GM23338 (cell line): ENCODE data around the gene CFAP53. TPM values are rescaled to one million over a fixed set of nuclear protein-coding genes. Genes with fewer than 3 reads are reported as not detected.

Experiments
- ATAC-seq: fragments of 200-7000 bp; cut with Tn5 transposase; 3 replicates; pipeline ENCODE4 v1.9.1; 2020
- DNase-seq: peaks from one replicate; pipeline ENCODE4 v3.0.0-alpha.2; 2015; ENCODE audit warnings: low spot score
- H2AFZ ChIP-seq: fragments of 200-600 bp; sonication (generic); 2 replicates; pipeline ENCODE4 v1.8.0; 2016; ENCODE audit warnings: antibody characterized with exemption, mild to moderate bottlenecking, moderate library complexity
- H3F3A ChIP-seq: fragments of 200-600 bp; sonication (generic); replicated peaks from 2 replicates; pipeline ENCODE4 v1.8.0; 2017; ENCODE audit warnings: antibody characterized with exemption, mixed run types, low read depth
- H3K27ac ChIP-seq: fragments of 200-600 bp; sonication (generic); 2 replicates; pipeline ENCODE4 v1.6.1; 2016; ENCODE audit warnings: low read depth
- H3K27me3 ChIP-seq: fragments of 200-600 bp; sonication (generic); 2 replicates; pipeline ENCODE4 v1.8.0; 2016; ENCODE audit warnings: mild to moderate bottlenecking, mixed run types, moderate library complexity; ENCODE audit not compliant: insufficient read depth
- H3K36me3 ChIP-seq: fragments of 200-600 bp; sonication (generic); 2 replicates; pipeline ENCODE4 v1.8.0; 2016; ENCODE audit warnings: mild to moderate bottlenecking; ENCODE audit not compliant: insufficient read depth
- H3K4me1 ChIP-seq: fragments of 200-600 bp; sonication (generic); 2 replicates; pipeline ENCODE4 v1.8.0; 2016; ENCODE audit warnings: mild to moderate bottlenecking, moderate library complexity; ENCODE audit not compliant: insufficient read depth
- H3K4me2 ChIP-seq: fragments of 200-600 bp; sonication (generic); 2 replicates; pipeline ENCODE4 v1.7.1; 2017; ENCODE audit warnings: mixed run types
- H3K4me3 ChIP-seq: fragments of 200-600 bp; sonication (generic); 2 replicates; pipeline ENCODE4 v1.6.1; 2016; ENCODE audit warnings: mixed run types
- H3K79me2 ChIP-seq: fragments of 200-600 bp; sonication (generic); replicated peaks from 2 replicates; pipeline ENCODE4 v1.8.0; 2017; ENCODE audit warnings: mild to moderate bottlenecking; ENCODE audit not compliant: insufficient read depth
- H3K9me2 ChIP-seq: fragments of 200-600 bp; sonication (generic); 2 replicates; pipeline ENCODE4 v1.8.0; 2017; ENCODE audit not compliant: insufficient read depth
- H4K20me1 ChIP-seq: fragments of 200-600 bp; sonication (generic); replicated peaks from 2 replicates; pipeline ENCODE4 v1.8.0; 2017; ENCODE audit warnings: mild to moderate bottlenecking; ENCODE audit not compliant: insufficient read depth
- H3K27ac Mint-ChIP-seq: 2 replicates; pipeline ENCODE4 v1.8.0; 2020; ENCODE audit warnings: inconsistent platforms, mild to moderate bottlenecking, moderate library complexity, mixed read lengths
- H3K27me3 Mint-ChIP-seq: 3 replicates; pipeline ENCODE4 v1.8.0; 2022; ENCODE audit warnings: low read depth, mild to moderate bottlenecking, moderate library complexity, mixed read lengths, inconsistent platforms; ENCODE audit not compliant: insufficient read depth, poor library complexity
- H3K36me3 Mint-ChIP-seq: 3 replicates; pipeline ENCODE4 v1.8.0; 2021; ENCODE audit warnings: low read depth, mild to moderate bottlenecking, inconsistent platforms, moderate library complexity, mixed read lengths
- H3K4me1 Mint-ChIP-seq: 3 replicates; pipeline ENCODE4 v1.8.0; 2020; ENCODE audit warnings: mild to moderate bottlenecking, inconsistent platforms, mixed read lengths
- H3K4me3 Mint-ChIP-seq: 3 replicates; pipeline ENCODE4 v1.8.0; 2021; ENCODE audit warnings: moderate library complexity, mild to moderate bottlenecking, inconsistent platforms, mixed read lengths
- H3K9me3 Mint-ChIP-seq: 3 replicates; pipeline ENCODE4 v1.8.0; 2020; ENCODE audit warnings: moderate library complexity, mild to moderate bottlenecking, inconsistent platforms, mixed read lengths
- EZH2 ChIP-seq: fragments of 200-600 bp; sonication (generic); IDR thresholded peaks from one replicate; pipeline ENCODE4 v1.8.0; 2017; ENCODE audit warnings: antibody characterized with exemption, mild to moderate bottlenecking, low read depth; ENCODE audit not compliant: unreplicated experiment
- JUNB ChIP-seq: IDR thresholded peaks from one replicate; pipeline ENCODE4 v1.6.1; 2016; ENCODE audit warnings: antibody characterized with exemption; ENCODE audit not compliant: unreplicated experiment
- NANOG ChIP-seq: IDR thresholded peaks from 2 replicates; pipeline ENCODE4 v1.6.1; 2016; ENCODE audit warnings: antibody characterized with exemption, borderline replicate concordance
- POLR2AphosphoS5 ChIP-seq: IDR thresholded peaks from 2 replicates; pipeline ENCODE4 v1.6.1; 2016; ENCODE audit warnings: antibody characterized with exemption, low read depth
- STAT1 ChIP-seq: IDR thresholded peaks from one replicate; pipeline ENCODE4 v1.6.1; 2016; ENCODE audit warnings: antibody characterized with exemption; ENCODE audit not compliant: unreplicated experiment
- ZNF114 ChIP-seq: fragments of 250-450 bp; sonication (Bioruptor Pico); IDR thresholded peaks from 2 replicates; pipeline ENCODE4 v1.5.0; 2020; ENCODE audit warnings: mild to moderate bottlenecking, moderate library complexity
- polyA plus RNA-seq: library from polyadenylated mRNA; unstranded; fragments of >200 nt; fragmentation: Nextera tagmentation; extraction: Ambion mirVana; gene quantifications from 2 replicates; pipeline ENCODE4 v1.2.1, GENCODE V29; 2016
- small RNA-seq: library from RNA; depleted of rRNA; stranded (forward); fragments of <200 nt; gene quantifications from one replicate; pipeline ENCODE3, GENCODE V24; 2014; ENCODE audit warnings: low replicate concordance
- total RNA-seq: library from RNA; depleted of rRNA; stranded (reverse); fragments of >200 nt; shearing (Covaris generic); gene quantifications from 2 replicates; pipeline ENCODE4 v1.2.3, GENCODE V29; 2014; rRNA removed
- TF ChIP-seq, protein P1 (sequence below), 2 experiments: fragments of 200-600 bp in 1 of 2; sonication (generic) in 1 of 2; conservative IDR thresholded peaks; 2 replicates each; pipeline versions ENCODE4 v1.5.1 to v1.6.1; 2016 to 2017; ENCODE audit warnings: antibody characterized with exemption in 2 of 2, low read depth in 2 of 2, mild to moderate bottlenecking in 2 of 2, moderate library complexity in 1 of 2

CFAP53 gene
- total and polyA plus RNA-seq, 2 experiments from 2014 or later, result 0.71 TPM; not detected in 1

DNA sequence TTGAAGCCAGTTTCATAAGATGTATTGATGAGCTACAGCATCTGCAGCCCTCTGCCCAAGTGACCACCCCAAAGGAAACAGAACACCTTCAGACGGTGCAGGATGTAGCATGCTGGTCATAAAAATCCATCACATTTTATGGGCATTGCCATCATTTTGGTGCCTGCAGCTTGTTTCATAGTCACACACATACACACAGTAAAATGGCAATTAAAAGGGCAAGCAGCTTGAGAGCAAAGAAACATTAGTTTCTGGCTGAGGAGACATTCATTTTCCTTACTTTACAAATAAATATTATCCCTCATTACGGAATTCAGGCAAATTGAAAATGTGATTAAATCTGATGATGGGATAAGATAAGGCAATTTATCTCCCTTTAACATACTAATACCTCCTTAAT is 84.7 kb downstream of the CFAP53 start:
- Mint-ChIP-seq H3K36me3 (no peaks in the 10 kb centered on the region), H3K27me3 (peaks cover 2% of the 10 kb centered on the region), H3K27ac (no peak overlapping the region), H3K4me3 (no peak overlapping the region), H3K4me1 (peaks cover 22% of the 10 kb centered on the region; the same call in 2 of the 3 replicates), H3K9me3 (no peaks in the 10 kb centered on the region)
- no peaks in the 10 kb centered on the region for H3F3A ChIP-seq
- H3K79me2 ChIP-seq, result no peaks in the 10 kb centered on the region
- H3K4me1 ChIP-seq, result peaks cover 3% of the 10 kb centered on the region; the same call in 1 of the 2 replicates
- peaks cover 4% of the 10 kb centered on the region; the same call in 1 of the 2 replicates for H3K9me2 ChIP-seq
- no peak overlapping the region for H3K4me2 ChIP-seq
- no peaks in the 10 kb centered on the region; the same call in 1 of the 2 replicates for H4K20me1 ChIP-seq
- DNase-seq (no peak), ATAC-seq (no peak)
- no peak overlapping the region for H3K27ac ChIP-seq
- TF ChIP-seq STAT1 (no peak), JUNB (no peak), POLR2AphosphoS5 (no peak)
- no peaks in the 10 kb centered on the region for H3K36me3 ChIP-seq
- H3K4me3 ChIP-seq, result no peak overlapping the region
- H3K27me3 ChIP-seq, result no peaks in the 10 kb centered on the region
- no peak overlapping the region for H2AFZ ChIP-seq

GRCh38 chr18:50179465-50179864 is 86.8 kb downstream of the CFAP53 start:
- Histone ChIP-seq H3K4me1 (peaks cover 3% of the 10 kb centered on the region; the same call in 1 of the 2 replicates), H2AFZ (no peak overlapping the region), H3K27ac (no peak overlapping the region), H3K79me2 (no peaks in the 10 kb centered on the region), H4K20me1 (no peaks in the 10 kb centered on the region; the same call in 1 of the 2 replicates), H3K4me2 (no peak overlapping the region), H3K36me3 (no peaks in the 10 kb centered on the region), H3K27me3 (no peaks in the 10 kb centered on the region), H3K4me3 (no peak overlapping the region), H3F3A (no peaks in the 10 kb centered on the region), H3K9me2 (peaks cover 4% of the 10 kb centered on the region; the same call in 1 of the 2 replicates)
- Mint-ChIP-seq H3K27ac (no peak overlapping the region), H3K9me3 (no peaks in the 10 kb centered on the region), H3K4me1 (peaks cover 22% of the 10 kb centered on the region; the same call in 2 of the 3 replicates), H3K27me3 (peaks cover 2% of the 10 kb centered on the region), H3K4me3 (no peak overlapping the region), H3K36me3 (no peaks in the 10 kb centered on the region)
- no peak for TF ChIP-seq ZNF114 (CRISPR knock-in tag)
- TF ChIP-seq EZH2, result no peak
- no peak for TF ChIP-seq STAT1
- TF ChIP-seq POLR2AphosphoS5, result no peak
- TF ChIP-seq NANOG, result no peak
- DNase-seq (no peak), ATAC-seq (no peak)

GRCh38 chr18:50177294-50177992 is 88.9 kb downstream of the CFAP53 start:
- Histone ChIP-seq H3K27me3 (no peaks in the 10 kb centered on the region), H4K20me1 (no peaks in the 10 kb centered on the region), H3F3A (no peaks in the 10 kb centered on the region), H2AFZ (no peak overlapping the region), H3K4me1 (no peaks in the 10 kb centered on the region), H3K9me2 (peaks cover 4% of the 10 kb centered on the region; the same call in 1 of the 2 replicates), H3K4me2 (no peak overlapping the region), H3K27ac (no peak overlapping the region), H3K79me2 (no peaks in the 10 kb centered on the region), H3K4me3 (no peak overlapping the region), H3K36me3 (no peaks in the 10 kb centered on the region)
- no peak overlapping the region for H3K4me3 Mint-ChIP-seq
- no peak for TF ChIP-seq ZNF114 (CRISPR knock-in tag)
- no peak for TF ChIP-seq STAT1
- no peak for TF ChIP-seq EZH2
- TF ChIP-seq, protein P1, sequence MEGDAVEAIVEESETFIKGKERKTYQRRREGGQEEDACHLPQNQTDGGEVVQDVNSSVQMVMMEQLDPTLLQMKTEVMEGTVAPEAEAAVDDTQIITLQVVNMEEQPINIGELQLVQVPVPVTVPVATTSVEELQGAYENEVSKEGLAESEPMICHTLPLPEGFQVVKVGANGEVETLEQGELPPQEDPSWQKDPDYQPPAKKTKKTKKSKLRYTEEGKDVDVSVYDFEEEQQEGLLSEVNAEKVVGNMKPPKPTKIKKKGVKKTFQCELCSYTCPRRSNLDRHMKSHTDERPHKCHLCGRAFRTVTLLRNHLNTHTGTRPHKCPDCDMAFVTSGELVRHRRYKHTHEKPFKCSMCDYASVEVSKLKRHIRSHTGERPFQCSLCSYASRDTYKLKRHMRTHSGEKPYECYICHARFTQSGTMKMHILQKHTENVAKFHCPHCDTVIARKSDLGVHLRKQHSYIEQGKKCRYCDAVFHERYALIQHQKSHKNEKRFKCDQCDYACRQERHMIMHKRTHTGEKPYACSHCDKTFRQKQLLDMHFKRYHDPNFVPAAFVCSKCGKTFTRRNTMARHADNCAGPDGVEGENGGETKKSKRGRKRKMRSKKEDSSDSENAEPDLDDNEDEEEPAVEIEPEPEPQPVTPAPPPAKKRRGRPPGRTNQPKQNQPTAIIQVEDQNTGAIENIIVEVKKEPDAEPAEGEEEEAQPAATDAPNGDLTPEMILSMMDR (conservative IDR thresholded peaks at IDR 0.05; ENCODE audit: low read depth in 2 of 2), result no peak
- H3K27me3 Mint-ChIP-seq, result peaks cover 2% of the 10 kb centered on the region
- H3K9me3 Mint-ChIP-seq, result no peaks in the 10 kb centered on the region
- ATAC-seq (peak; percentile 70), DNase-seq (peak; percentile 8)
- H3K27ac Mint-ChIP-seq, result no peak overlapping the region
- H3K4me1 Mint-ChIP-seq, result peaks cover 10% of the 10 kb centered on the region; the same call in 2 of the 3 replicates
- H3K36me3 Mint-ChIP-seq, result no peaks in the 10 kb centered on the region

Small RNAs within 50 kb of the gene (small RNA-seq; reads per million reads assigned to genes)
- not detected for gene RN7SL310P

Other genes with a start within 250 kb of the CFAP53 start
- 6.8 and 19.1 TPM in 2 replicates for gene MYO5B, start 71.3 kb downstream of the CFAP53 start, total RNA-seq
- gene MYO5B, start 71.3 kb downstream of the CFAP53 start, polyA plus RNA-seq, result 3.2 and 3.5 TPM in 2 replicates
- 43.5 and 44.5 TPM in 2 replicates for gene MBD1, start 15.0 kb upstream of the CFAP53 start, total RNA-seq
- 17.0 TPM in 2 replicates for gene MBD1, start 15.0 kb upstream of the CFAP53 start, polyA plus RNA-seq
- gene CXXC1, start 21.2 kb upstream of the CFAP53 start, total RNA-seq, result 65.1 and 74.3 TPM in 2 replicates
- gene CXXC1, start 21.2 kb upstream of the CFAP53 start, polyA plus RNA-seq, result 58.6 and 59.0 TPM in 2 replicates
- gene SKA1, start 108.6 kb upstream of the CFAP53 start, total RNA-seq, result 25.1 and 25.7 TPM in 2 replicates
- gene SKA1, start 108.6 kb upstream of the CFAP53 start, polyA plus RNA-seq, result 14.2 and 14.7 TPM in 2 replicates